H1 (cell line): ENCODE measurements around the gene OPCML. TPM values are rescaled to one million over a fixed set of nuclear protein-coding genes. Genes with fewer than 3 reads are reported as not detected.

Experiments used
- CTCF ChIA-PET: fragments of 300-600 bp; sonication (Branson Sonifier 250); formaldehyde crosslinking; loops from one replicate; lab custom pipeline; 2021; ENCODE audit not compliant: partially characterized antibody; lab: Charles Lee
- POLR2A ChIA-PET: fragments of 300-600 bp; sonication (Branson Sonifier 250); formaldehyde crosslinking; loops from one replicate; lab custom pipeline; 2021; ENCODE audit warnings: inconsistent platforms; ENCODE audit not compliant: partially characterized antibody; lab: Charles Lee
- DNase-seq, 2 experiments: peaks; one replicate each; pipeline versions ENCODE4 v3.0.0 to v3.0.0-alpha.2; 2010 to 2022; ENCODE audit warnings: low spot score in 2 of 2, low read depth in 1 of 2, mixed read lengths in 1 of 2
- FAIRE-seq: peaks from 2 replicates; lab custom pipeline; 2011; peaks lifted over from hg19 to GRCh38; lab: Jason Lieb, UNC
- H2AFZ ChIP-seq: 2 replicates; pipeline ENCODE4 v1.8.1; 2012; ENCODE audit warnings: low read length, inconsistent platforms
- H2AK5ac ChIP-seq: 2 replicates; pipeline ENCODE4 v1.6.1; 2013; ENCODE audit warnings: low read depth, low read length
- H2BK120ac ChIP-seq: replicated peaks from 2 replicates; pipeline ENCODE3; 2013; ENCODE audit warnings: low read depth, low read length, inconsistent platforms
- H2BK12ac ChIP-seq: 2 replicates; pipeline ENCODE4 v1.6.1; 2013; ENCODE audit warnings: low read depth, low read length
- H2BK15ac ChIP-seq: 2 replicates; pipeline ENCODE4 v1.6.1; 2013; ENCODE audit warnings: low read length
- H2BK20ac ChIP-seq: 2 replicates; pipeline ENCODE4 v1.6.1; 2013; ENCODE audit warnings: low read length
- H2BK5ac ChIP-seq: 2 replicates; pipeline ENCODE4 v1.6.1; 2013; ENCODE audit warnings: low read depth, low read length
- H3K14ac ChIP-seq: 2 replicates; pipeline ENCODE4 v1.6.1; 2013; ENCODE audit warnings: inconsistent platforms; ENCODE audit not compliant: insufficient read length
- H3K18ac ChIP-seq: 2 replicates; pipeline ENCODE4 v1.6.1; 2013; ENCODE audit warnings: low read length; ENCODE audit errors: extremely low read depth
- H3K23ac ChIP-seq: 2 replicates; pipeline ENCODE4 v1.6.1; 2013; ENCODE audit warnings: inconsistent platforms; ENCODE audit not compliant: insufficient read length
- H3K23me2 ChIP-seq: 2 replicates; pipeline ENCODE4 v1.6.1; 2013; ENCODE audit warnings: low read depth, low read length
- H3K27ac ChIP-seq: 2 replicates; pipeline ENCODE4 v1.6.1; 2011; ENCODE audit warnings: low read depth, low read length, inconsistent platforms
- H3K27me3 ChIP-seq, 4 experiments: replicated peaks in 1 of 4; 1 replicate in 1 of 4; 2 replicates in 3 of 4; pipeline versions ENCODE4 v1.6.1 to v1.8.1; 2011 to 2013; ENCODE audit warnings: low read length in 3 of 4, mild to moderate bottlenecking in 3 of 4, inconsistent platforms in 2 of 4, mixed read lengths in 2 of 4, moderate library complexity in 1 of 4; ENCODE audit not compliant: control insufficient read depth in 3 of 4, insufficient read depth in 3 of 4; ENCODE audit errors: extremely low read depth in 1 of 4
- H3K36me3 ChIP-seq, 4 experiments: 2 replicates each; pipeline versions ENCODE4 v1.6.1 to v1.8.1; 2011 to 2013; ENCODE audit warnings: mild to moderate bottlenecking in 4 of 4, low read length in 3 of 4, moderate library complexity in 2 of 4, control low read depth in 1 of 4, inconsistent platforms in 1 of 4; ENCODE audit not compliant: insufficient read depth in 4 of 4, control insufficient read depth in 2 of 4
- H3K4ac ChIP-seq: replicated peaks from 2 replicates; pipeline ENCODE3; 2013; ENCODE audit warnings: low read length, low read depth, mixed read lengths, inconsistent platforms; ENCODE audit not compliant: insufficient read length
- H3K4me1 ChIP-seq, 4 experiments: replicated peaks in 1 of 4; 1 replicate in 1 of 4; 2 replicates in 3 of 4; pipeline versions ENCODE4 v1.6.1 to v1.8.1; 2011 to 2013; ENCODE audit warnings: low read length in 3 of 4, inconsistent platforms in 2 of 4, mixed read lengths in 1 of 4; ENCODE audit not compliant: insufficient read depth in 4 of 4, control insufficient read depth in 3 of 4
- H3K4me2 ChIP-seq, 2 experiments: 2 replicates each; pipeline versions ENCODE4 v1.6.1 to v1.8.1; 2011 to 2013; ENCODE audit warnings: low read depth in 2 of 2, low read length in 2 of 2, control low read depth in 1 of 2, inconsistent platforms in 1 of 2, mild to moderate bottlenecking in 1 of 2; ENCODE audit not compliant: insufficient read depth in 1 of 2
- H3K4me3 ChIP-seq, 4 experiments: fragments of 200-600, 300-600 bp in 1 of 4; sonication (generic), shearing (Covaris generic), sonication (Bioruptor Twin) in 1 of 4; 2 replicates each; pipeline versions ENCODE4 v1.5.1 to v1.8.1; 2011 to 2016; ENCODE audit warnings: low read length in 4 of 4, low read depth in 3 of 4, control low read depth in 2 of 4, inconsistent platforms in 2 of 4, mild to moderate bottlenecking in 2 of 4, mixed read lengths in 1 of 4, moderate library complexity in 1 of 4; ENCODE audit not compliant: insufficient read depth in 2 of 4; ENCODE audit errors: extremely low read depth in 1 of 4
- H3K56ac ChIP-seq: replicated peaks from 2 replicates; pipeline ENCODE3; 2013; ENCODE audit warnings: low read depth, mild to moderate bottlenecking, mixed read lengths, low read length, inconsistent platforms; ENCODE audit not compliant: insufficient read length
- H3K79me1 ChIP-seq: 2 replicates; pipeline ENCODE4 v1.6.1; 2013; ENCODE audit warnings: low read depth, low read length, control low read depth
- H3K79me2 ChIP-seq, 2 experiments: 2 replicates each; pipeline versions ENCODE4 v1.6.1 to v1.8.1; 2012 to 2013; ENCODE audit warnings: low read length in 2 of 2, mild to moderate bottlenecking in 2 of 2, inconsistent platforms in 1 of 2; ENCODE audit not compliant: insufficient read depth in 2 of 2, control insufficient read depth in 1 of 2
- H3K9ac ChIP-seq, 4 experiments: replicated peaks in 1 of 4; 1 replicate in 1 of 4; 2 replicates in 3 of 4; pipeline versions ENCODE4 v1.6.1 to v1.8.1; 2011 to 2013; ENCODE audit warnings: low read depth in 3 of 4, low read length in 3 of 4, control low read depth in 2 of 4, mild to moderate bottlenecking in 2 of 4, moderate library complexity in 2 of 4, inconsistent platforms in 1 of 4; ENCODE audit errors: extremely low read depth in 1 of 4
- H3K9me3 ChIP-seq, 2 experiments: 2 replicates each; pipeline versions ENCODE4 v1.6.1 to v1.8.1; 2012 to 2013; ENCODE audit warnings: mild to moderate bottlenecking in 2 of 2, moderate library complexity in 2 of 2, control low read depth in 1 of 2, inconsistent platforms in 1 of 2, low read depth in 1 of 2, low read length in 1 of 2, mixed read lengths in 1 of 2; ENCODE audit not compliant: insufficient read depth in 2 of 2
- H4K20me1 ChIP-seq, 2 experiments: replicated peaks in 1 of 2; 2 replicates each; pipeline versions ENCODE3 to v1.8.1; 2011 to 2013; ENCODE audit warnings: inconsistent platforms in 2 of 2, low read length in 2 of 2, mild to moderate bottlenecking in 1 of 2; ENCODE audit not compliant: insufficient read depth in 2 of 2, control insufficient read depth in 1 of 2
- H4K5ac ChIP-seq: 2 replicates; pipeline ENCODE4 v1.6.1; 2013; ENCODE audit warnings: low read length, low read depth, mixed read lengths, inconsistent platforms; ENCODE audit not compliant: insufficient read length
- H4K8ac ChIP-seq: 2 replicates; pipeline ENCODE4 v1.8.0; 2013; ENCODE audit warnings: mild to moderate bottlenecking, moderate library complexity, low read length, inconsistent platforms; ENCODE audit not compliant: insufficient read depth; ENCODE audit errors: extremely low read depth
- H4K91ac ChIP-seq: replicated peaks from 2 replicates; pipeline ENCODE3; 2013; ENCODE audit warnings: low read length, mixed read lengths, inconsistent platforms; ENCODE audit not compliant: insufficient read length
- HDAC2 ChIP-seq, 2 experiments: fragments of 300-600 bp in 1 of 2; sonication (generic) in 1 of 2; IDR thresholded peaks; 2 replicates each; pipeline ENCODE4 v1.6.1; 2011 to 2012; ENCODE audit warnings: low read depth in 2 of 2, low read length in 2 of 2, mild to moderate bottlenecking in 2 of 2, moderate library complexity in 2 of 2, borderline replicate concordance in 1 of 2, inconsistent platforms in 1 of 2
- KDM1A ChIP-seq: fragments of 200-600, 300-600 bp; sonication (generic); IDR thresholded peaks from 2 replicates; pipeline ENCODE4 v1.7.1; 2016; ENCODE audit warnings: mild to moderate bottlenecking, low read length, borderline replicate concordance
- TAF1 ChIP-seq: IDR thresholded peaks from 2 replicates; pipeline ENCODE4 v1.6.1; 2011; ENCODE audit warnings: mild to moderate bottlenecking, low read depth, low read length
- WGBS, 2 experiments: shearing (Covaris generic) in 1 of 2; methylation state at CpG; one replicate each; pipeline versions ENCODE4 v1.1.6 to v1.1.7; 2013 to 2015; ENCODE audit warnings: low lambda C conversion rate in 2 of 2, mixed read lengths in 2 of 2, inconsistent platforms in 1 of 2, low coverage in 1 of 2, missing lambda C conversion rate in 1 of 2; ENCODE audit not compliant: insufficient replicate concordance in 2 of 2, insufficient coverage in 1 of 2, insufficient read length in 1 of 2; ENCODE audit errors: extremely low coverage in 1 of 2, missing lambda C conversion rate in 1 of 2; 5-methylcytosine and 5-hydroxymethylcytosine counted together
- polyA plus RNA-seq, 7 experiments: library from polyadenylated mRNA; depleted of rRNA in 3 of 7; stranded (reverse) in 5 of 7; unstranded in 2 of 7; fragments of >200 nt in 5 of 7; fragments of 200-250 nt in 2 of 7; gene quantifications; 1 replicate in 5 of 7; 2 replicates in 1 of 7; 4 replicates in 1 of 7; pipeline versions ENCODE4 v1.2.1 to v1.2.3, GENCODE V29; 2011 to 2013; ENCODE audit warnings: missing spikeins in 2 of 7, mixed read lengths in 2 of 7
- total RNA-seq: library from RNA; stranded (reverse); fragmentation: NEBNext Ultra II Directional; extraction: Animal tissue kit (Norgen Biotek cat#: 25700); gene quantifications from 2 replicates; pipeline ENCODE4 v1.2.1, GENCODE V29; 2021

OPCML gene
- total and polyA plus RNA-seq, 2 of the 8 experiments (the other 6 are each of a cell fraction or from before 2014, with no cell fraction given) = 2.3 to 3.1 TPM

- Histone ChIP-seq H2BK12ac (no peak overlapping the region), H2BK5ac (no peak overlapping the region), H3K4me2 (no peak overlapping the region), H3K4me3 (no peak overlapping the region), H3K79me1 (no peaks in the 10 kb centered on the region), H2BK15ac (no peak overlapping the region), H4K5ac (no peak overlapping the region), H3K18ac (no peak overlapping the region), H3K9me3 (no peaks in the 10 kb centered on the region; a peak in 2 of 4 replicates), H4K8ac (no peak overlapping the region), H3K23me2 (no peaks in the 10 kb centered on the region), H4K20me1 (no peaks in the 10 kb centered on the region), H2AK5ac (no peak overlapping the region), H3K23ac (no peak overlapping the region), H2BK20ac (no peak overlapping the region), H3K27ac (no peak overlapping the region), H3K14ac (no peak overlapping the region), H3K36me3 (no peaks in the 10 kb centered on the region), H2BK120ac (no peak overlapping the region), H3K4me1 (peaks cover 0 to 5% (median 3%) of the 10 kb centered on the region in 4 experiments; a peak in 5 of 7 replicates), H3K79me2 (no peaks in the 10 kb centered on the region), H3K56ac (no peak overlapping the region), H3K27me3 (peaks cover 0 to 9% (median 1%) of the 10 kb centered on the region in 4 experiments; a peak in 4 of 7 replicates), H3K4ac (no peak overlapping the region), H4K91ac (no peak overlapping the region), H2AFZ (no peak overlapping the region), H3K9ac (no peak overlapping the region)
- DNase-seq (no peak), FAIRE-seq (no peak)
- CTCF ChIA-PET = interaction anchor here (0.6 to 1.5 kb wide), 2 partner anchors 100 to 342 kb away, joined by 3 read pairs; no protein-coding TSS in a partner anchor
- POLR2A ChIA-PET = no interaction called here
- 95% methylated on average over 9 of the region's 9 CpGs; no CpG with 5 or more reads in 1 of the 2 experiments for WGBS, 2 experiments
- no peak for TF ChIP-seq TAF1
- TF ChIP-seq KDM1A = no peak
- TF ChIP-seq HDAC2 (IDR thresholded peaks at IDR 0.05; ENCODE audit: borderline replicate concordance in 1 of 2, low read depth in 2 of 2, low read length in 2 of 2) = no peak
Measured at GRCh38 chr11:133234883-133235282, 297.4 kb downstream of the OPCML start.
